HG03378 (cell line): ENCODE data around the gene OR51B4.
"Not testable (repeated sequence)": the region's sequence is repeated elsewhere in the genome, so short reads cannot be mapped to it uniquely, and the experiment has no call there.

ENCODE experiments used
- ATAC-seq: cut with Tn5 transposase; IDR thresholded peaks from one replicate; pipeline ENCODE4 v1.9.1; 2021; ENCODE audit warnings: mild to moderate bottlenecking, moderate library complexity; ENCODE audit not compliant: unreplicated experiment

The OR51B4 gene, protein sequence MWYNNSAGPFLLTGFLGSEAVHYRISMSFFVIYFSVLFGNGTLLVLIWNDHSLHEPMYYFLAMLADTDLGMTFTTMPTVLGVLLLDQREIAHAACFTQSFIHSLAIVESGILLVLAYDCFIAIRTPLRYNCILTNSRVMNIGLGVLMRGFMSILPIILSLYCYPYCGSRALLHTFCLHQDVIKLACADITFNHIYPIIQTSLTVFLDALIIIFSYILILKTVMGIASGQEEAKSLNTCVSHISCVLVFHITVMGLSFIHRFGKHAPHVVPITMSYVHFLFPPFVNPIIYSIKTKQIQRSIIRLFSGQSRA

DNA sequence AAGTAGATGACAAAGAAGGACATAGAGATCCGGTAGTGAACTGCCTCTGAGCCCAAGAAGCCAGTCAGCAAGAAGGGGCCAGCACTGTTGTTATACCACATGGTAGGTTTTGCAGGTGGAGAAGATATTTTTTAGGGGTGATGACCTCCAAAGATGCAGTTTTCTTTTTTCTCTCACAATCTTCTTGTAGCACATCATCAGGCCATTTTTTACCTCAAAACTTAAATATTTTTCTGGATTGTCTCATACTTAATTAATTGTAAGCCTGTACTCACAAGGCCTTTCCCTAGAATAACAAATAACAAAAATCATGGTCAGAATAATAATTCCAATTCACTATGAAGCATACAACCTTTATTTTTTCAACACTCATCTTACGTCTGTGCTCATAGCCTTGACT is at the start of gene OR51B4:
OR51B4 (minus strand) TSS at position 101 of the 400 bp plus-strand sequence; CDS start at position 101, 0 bp downstream.
- no peak for ATAC-seq

DNA sequence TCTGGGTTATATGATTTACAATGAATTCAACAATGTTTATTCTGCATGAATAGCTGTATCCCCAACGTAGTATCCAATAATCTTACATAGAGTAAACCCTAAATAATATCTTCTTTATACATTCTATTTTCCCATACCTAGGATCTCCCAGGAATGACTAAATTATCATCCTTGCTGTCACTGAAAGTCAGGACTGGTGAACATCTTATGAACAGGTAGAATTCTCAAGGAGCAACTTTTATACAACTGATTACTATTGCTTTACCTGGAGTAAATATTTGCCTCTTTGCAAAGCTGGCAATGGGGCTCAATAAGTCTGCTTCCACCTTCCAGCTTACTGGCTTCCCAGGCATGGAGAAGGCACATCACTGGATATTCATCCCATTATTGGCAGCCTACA is 49.5 kb upstream of the OR51B4 start, which contains the start of gene OR51B6:
OR51B6 (plus strand) TSS at position 301 of the 400 bp plus-strand sequence; CDS start at position 301, 0 bp downstream.
- ATAC-seq, result no peak

DNA sequence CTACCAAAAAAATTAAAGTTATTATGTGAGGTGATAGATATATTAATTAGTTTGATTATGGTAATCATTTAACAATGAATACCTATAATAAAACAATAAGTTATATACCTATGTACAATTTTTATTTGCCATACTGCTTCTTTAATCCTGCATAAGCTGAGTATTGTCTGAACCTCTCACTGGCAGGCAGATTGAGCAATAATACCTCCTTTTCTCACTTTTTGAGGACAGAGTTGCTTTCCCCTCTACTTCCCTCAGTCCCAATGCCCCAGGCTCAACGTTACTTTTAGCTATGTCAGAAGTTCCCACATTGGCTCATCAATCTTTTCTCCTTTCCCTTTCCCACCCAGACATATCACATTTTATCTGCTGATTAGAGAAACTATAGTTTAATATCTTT is 47.8 kb upstream of the OR51B4 start:
- ATAC-seq, result no peak

DNA sequence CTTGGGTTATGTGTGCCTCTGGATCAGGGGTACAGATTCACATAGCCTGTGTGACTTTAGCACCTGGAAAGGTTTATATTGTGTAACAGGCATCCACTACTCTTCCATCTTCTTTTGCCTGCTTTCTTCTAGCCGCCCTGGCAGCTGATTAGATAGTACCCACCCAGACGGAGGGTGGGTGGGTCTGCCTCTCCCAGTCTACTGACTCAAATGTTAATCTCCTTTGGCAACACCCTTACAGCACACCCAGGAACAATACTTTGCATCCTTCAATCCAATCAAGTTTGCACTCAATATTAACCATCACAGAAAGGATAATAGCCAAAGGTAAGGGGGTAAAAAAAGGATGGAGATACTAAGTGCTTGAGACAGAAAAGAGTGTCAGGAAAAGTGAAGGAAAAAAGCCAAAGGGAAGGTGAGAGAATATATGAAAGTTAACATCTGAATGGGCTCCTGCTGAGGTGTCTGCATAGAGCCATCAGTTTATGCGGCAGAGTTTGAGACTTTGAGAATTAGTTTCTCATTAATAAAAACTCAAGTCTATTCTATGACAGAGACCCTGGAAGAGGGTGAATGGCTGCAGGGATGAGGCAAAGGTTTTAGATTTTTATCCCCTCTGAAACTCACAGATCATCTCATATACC is 46.9 kb upstream of the OR51B4 start:
- no peak for ATAC-seq

DNA sequence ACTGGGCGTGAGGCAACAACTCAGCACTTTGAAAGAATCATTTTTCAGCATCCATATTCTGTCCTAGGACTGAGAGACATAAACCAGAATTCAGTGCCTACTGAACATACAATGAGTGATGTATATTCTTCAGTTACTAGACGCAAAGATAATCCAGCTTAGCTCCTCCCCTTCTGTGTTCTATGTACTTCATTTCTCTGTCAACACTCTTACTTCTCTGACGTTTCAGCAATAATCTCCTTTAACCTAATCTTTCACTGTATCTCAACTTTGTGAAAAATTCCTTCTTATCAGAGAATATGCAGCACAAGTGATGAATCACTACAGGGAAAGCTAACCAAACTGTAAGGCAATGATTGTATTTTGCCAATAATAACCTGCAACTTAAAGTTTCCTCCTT is 44.1 kb upstream of the OR51B4 start:
- no peak for ATAC-seq

DNA sequence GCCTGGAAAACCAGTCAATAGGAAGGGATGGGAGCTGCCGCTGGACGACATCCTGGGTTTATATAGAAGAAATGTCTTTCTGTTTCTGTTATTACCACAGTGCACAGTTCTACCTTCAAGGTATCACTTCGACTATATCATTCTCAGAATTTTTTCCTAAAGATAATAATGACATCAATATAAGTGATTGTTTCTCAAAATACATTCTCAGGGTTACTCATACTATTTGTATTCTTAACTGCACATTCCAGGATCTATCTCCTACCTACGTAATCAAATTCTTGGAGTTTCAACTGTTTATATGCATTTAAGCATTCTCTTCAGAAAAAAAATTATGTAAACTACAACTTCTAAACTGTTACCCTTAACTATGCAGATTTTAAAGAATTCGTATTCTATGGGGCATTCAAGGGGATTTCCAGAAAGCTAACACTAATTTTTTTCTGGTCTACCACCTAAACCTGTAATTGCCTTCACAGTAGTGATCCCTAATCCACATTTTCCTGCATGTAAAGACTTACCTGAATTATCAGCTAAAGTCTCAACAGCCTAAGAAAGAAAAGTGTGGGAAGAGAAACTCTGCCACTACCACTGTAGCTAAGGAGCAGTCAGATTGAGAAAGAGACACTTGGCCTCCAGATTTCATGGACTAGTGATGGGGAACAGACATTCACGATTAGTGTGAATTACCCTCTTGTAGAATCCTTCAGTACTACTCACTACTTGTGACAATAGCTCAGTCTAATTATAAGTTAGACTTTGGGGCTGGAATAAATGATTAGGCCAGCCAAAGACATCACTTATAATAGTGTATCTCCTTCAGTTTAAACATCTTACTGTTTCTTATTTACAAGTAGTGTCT is 42.0 kb upstream of the OR51B4 start, which contains the start of gene OR51B5:
OR51B5 (minus strand) TSS at position 51 of the 862 bp plus-strand sequence; CDS start at position 51, 0 bp downstream.
- no peak for ATAC-seq

DNA sequence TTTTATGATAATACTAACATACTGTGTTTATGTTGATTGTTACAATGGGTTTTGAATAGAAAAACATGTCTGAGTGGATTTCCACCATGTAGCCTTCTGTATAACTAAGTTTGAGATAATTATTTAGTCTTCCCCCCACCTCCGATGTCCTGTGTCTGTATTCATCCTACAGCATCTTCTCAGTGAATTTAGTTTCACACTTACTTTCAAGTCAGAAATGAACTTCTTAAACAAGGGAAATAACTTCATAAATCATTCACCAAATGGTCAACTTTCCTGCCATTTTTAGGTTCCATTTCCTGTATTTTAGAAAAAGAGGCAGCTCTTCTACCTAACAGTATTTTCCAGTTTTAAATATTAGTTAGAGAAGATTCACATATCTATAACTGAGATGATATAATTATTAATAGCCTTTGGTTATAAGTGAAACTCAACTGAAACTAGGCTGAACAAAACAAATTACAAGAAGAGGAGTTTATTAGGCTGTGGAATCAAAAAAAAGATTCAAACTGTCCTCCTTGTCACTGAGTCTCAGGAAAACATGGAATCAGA is 38.1 kb upstream of the OR51B4 start:
- peak; percentile 84 for ATAC-seq

DNA sequence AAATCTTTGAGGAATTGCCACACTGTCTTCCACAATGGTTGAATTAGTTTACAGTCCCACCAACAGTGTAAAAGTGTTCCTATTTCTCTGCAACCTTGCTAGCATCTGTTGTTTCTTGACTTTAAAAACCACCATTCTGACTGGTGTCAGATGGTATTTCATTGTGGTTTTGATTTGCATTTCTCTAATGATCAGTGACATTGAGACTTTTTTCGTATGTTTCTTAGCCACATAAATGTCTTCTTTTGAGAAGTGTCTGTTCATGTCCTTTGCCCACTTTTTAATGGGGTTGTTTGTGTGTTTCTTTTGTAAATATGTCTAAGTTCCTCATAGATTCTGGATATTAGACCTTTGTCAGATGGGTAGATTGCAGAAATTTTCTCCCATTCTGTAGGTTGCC is 35.5 kb upstream of the OR51B4 start:
- ATAC-seq, result not testable (repeated sequence)

DNA sequence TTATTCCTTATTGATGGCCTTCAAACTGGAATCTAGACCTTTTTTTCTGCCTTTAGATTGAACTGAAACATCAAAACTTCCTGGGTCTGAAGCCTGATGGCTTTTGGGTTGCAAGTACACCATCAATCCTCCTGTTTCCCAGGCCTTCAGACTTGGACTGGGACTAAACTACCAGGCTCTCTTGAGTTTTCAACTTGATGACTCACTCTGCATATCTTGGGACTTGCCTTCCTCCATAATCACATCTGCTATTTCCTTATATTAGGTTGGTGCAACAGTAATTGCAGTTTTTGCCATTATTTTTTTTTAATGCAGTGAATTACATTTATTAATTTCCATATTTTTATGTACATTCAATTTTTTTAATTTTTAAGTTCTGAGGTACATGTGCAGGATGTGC is 34.6 kb upstream of the OR51B4 start:
- ATAC-seq, result no peak

DNA sequence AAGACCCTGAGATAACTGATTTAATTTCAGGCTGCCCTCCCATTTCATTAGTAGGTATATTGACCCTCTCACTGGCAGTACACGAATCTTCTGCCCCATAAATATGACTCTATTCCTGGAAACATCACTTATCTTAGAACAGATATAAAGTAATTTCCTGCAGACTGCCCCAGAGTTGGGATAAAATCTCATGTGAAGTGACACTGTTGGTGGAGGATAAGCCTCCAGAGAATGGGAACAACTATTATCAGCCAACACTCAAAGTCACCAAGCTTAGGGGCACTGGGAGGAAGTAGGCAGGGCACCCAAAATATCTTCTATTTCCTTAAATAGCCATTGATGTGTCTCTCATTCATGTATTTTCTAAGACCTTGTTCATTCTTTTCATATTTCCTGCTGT is 33.4 kb upstream of the OR51B4 start:
- no peak for ATAC-seq

DNA sequence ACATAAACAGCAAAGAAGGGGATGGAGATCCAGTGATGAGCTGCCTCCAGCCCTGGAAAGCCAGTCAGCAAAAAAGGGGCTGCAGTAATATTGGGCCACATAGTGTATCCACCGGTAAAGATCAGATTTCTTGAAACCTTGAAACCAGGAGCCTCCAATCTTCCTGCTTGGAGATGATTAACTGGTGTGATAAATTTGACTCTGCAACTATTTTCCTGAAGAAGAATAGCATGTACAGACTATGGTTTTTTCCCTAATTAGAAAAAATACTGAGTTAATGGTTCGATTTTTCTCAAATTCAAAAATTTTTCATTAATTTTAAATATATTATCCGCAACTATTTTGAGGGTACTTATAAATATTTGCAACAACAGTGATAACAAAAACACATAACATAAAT is 22.5 kb upstream of the OR51B4 start, which contains the start of gene OR51B2:
OR51B2 (minus strand) TSS at position 101 of the 400 bp plus-strand sequence; CDS start at position 101, 0 bp downstream.
- ATAC-seq, result no peak

DNA sequence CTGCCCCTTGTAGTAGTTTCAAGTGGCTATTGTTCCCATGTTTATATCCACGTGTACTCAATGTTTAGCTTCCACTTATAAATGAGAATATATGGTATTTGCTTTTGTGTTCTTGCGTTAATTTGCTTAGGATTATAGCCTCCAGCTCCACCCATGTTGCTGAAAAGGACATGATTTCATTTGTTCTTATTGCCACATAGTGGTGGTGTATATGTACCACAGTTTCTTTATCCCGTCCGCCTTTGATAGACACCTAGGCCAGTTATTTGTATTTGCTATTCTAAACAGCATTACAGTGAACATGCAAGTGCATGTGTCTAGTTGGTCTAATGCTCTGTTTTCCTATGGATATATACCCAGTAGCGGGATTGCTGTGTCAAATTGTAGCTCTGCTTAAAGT is 15.5 kb upstream of the OR51B4 start:
- ATAC-seq, result no peak

DNA sequence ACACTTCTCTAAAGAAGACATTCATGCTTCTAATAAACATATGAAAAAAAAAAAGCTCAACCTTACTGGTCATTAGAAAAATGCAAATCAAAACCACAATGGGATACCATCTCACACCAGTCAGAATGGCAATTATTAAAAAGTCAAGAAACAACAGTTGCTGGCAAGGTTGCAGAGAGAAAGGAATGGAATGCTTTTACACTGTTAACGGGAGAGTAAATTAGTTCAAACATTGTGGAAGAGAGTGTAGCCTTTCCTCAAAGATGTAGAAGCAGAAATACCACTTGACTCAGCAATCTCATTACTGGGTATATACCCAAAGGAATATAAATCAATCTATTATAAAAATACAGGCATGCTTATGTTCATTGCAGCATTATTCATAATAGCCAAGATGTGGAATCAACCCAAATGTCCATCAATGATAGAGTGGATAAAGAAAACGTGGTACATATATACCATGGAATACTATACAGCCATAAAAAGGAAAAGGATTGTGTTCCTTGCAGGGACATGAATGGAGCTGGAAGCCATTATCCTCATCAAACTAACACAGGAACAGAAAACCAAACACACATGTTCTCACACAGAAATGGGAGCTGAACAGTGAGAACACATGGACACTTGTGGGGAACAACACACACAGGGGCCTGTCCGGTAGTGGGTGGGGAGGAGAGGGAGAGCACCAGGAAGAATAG is 11.7 kb upstream of the OR51B4 start:
- not testable (repeated sequence) for ATAC-seq

DNA sequence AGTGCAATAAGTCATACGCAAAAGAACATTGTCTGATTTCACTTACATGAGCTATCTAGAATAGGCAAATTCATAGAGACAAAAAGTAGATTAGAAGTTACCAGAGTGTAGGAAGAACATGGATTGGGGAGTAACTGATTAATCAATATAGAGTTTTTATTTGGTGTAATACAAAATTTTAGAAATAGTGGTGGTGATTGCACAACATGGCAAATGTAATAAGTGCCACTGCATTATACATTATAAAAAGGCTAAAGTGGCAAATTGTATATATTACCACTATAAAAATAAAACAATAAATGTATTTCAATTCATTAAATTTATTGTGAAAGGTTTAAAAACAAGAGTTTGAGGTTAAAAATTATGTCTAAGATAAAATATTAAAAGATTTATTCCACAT is 8.7 kb upstream of the OR51B4 start:
- no peak for ATAC-seq

DNA sequence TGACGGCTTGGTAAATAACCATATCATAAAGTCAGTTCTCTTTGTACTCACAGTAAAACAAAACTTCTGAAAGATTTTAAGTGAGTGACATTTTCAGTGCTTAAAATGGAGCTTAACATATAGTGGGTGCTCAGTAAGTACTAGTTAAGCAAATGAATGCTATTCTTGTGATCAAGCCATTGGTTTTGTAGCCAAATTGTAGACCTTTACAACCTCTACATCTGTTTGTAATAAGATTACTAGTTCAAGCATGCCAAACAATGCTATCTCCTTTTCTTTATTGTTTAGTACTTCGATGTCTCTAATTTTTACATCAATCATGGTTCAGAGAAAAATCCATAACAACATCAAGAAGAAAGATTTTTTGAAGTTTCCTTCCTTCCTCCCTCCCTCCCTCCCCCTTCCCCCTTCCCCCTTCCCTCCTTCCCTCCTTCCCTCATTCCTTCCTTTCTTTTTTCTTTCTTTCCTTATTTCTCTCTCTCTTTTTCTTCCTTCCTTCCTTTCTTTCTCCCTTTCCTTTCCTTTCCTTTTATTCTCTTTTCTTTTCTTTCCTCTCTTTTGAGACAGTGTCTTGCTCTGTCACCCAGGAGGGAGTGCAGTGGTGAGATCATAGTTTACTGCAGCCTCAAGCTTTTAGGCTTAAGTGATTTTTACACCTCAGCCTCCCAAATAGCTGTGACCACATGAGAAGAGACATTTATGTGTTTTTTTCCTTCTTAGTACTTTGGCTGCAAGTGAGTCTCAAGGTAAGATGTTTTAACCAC is 5.7 kb upstream of the OR51B4 start:
- ATAC-seq, result no peak

DNA sequence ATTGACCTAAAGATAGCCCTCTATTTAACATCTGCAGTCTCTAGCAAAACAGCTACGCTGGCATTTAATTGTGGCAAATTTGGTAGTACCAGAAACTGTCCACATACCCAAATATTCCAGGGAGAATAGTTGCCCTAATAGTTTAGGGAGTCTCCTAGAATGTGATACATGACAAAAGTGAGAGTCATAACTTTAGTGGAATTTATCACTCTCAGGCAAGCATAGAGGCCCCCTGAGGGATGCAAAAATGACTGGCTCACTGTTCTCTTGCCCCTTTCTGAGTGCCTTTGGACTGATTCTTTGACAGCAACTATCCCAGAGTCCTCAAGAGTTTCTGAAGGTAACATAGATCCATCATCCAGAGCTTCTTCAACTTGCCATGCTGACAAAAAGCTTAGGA is 2.3 kb upstream of the OR51B4 start:
- ATAC-seq, result no peak

DNA sequence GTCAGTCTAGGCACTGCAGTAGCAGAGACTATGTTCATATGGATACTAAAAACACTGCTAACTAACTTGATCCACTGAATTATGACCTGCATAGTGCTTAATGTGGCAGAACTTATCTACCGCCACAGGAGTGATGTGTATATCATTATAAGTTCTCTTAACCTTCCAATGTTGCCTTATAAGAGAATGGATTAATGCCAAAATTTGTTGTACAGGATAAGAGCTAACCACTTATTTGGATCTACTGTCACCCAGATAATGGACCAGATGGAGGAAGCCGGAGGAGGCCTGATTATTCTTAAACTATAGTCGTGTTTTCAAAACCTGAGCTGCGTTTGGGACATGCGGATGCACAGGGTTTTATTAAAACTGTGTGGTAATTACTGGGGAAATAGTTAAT is 1.9 kb upstream of the OR51B4 start:
- no peak for ATAC-seq

DNA sequence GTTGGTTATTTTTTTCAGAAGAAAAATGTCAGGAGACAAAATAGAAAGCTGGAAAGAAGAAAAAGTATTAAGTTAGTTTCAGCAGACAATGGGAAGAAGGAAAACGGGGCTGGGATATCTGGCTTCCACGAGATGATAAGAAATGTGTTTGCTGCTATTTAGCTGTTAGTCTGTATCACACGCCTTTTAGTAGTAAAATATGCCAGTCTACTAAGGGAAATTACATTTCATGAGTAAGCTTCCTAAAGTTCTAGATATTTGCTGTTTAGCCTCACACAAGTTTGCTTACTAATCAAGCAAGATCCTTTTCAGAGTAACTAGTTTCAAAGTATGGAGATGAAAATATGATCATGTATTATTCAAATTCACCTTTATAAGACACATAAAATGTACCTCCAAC is 1.5 kb downstream of the OR51B4 start:
- no peak for ATAC-seq

DNA sequence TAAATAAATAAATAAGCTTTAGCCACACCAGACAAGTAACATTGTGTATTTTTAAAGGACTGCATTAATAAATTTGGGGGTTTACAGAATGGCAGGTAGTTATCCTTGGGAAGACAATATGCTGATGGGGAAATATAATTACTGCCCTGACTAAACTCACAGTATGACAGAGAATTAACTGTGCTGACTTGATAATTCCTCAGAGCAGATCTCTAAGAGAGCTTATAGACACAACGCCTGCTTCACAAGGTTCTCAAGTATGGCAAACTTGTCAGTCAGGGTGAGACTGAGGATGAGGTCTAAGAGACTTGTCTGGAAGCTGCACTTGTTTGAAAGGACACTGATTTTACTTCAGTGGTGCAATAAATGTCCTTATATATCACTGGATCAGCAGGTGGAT is 3.3 kb downstream of the OR51B4 start:
- ATAC-seq, result no peak
